Osteocyte (in vitro differentiated cells): Measurements from ENCODE around the gene SLC22A14. TPM values are rescaled to one million over a fixed set of nuclear protein-coding genes. Genes with fewer than 3 reads are reported as not detected.

Experiments used
- DNase-seq: peaks from one replicate; pipeline ENCODE4 v3.0.0; 2021; ENCODE audit warnings: mixed read lengths; ENCODE audit not compliant: unreplicated experiment; ENCODE audit errors: extremely low spot score
- H3K27ac Mint-ChIP-seq: one replicate; pipeline ENCODE4 v1.8.0; 2021; ENCODE audit warnings: mild to moderate bottlenecking, mixed read lengths; ENCODE audit not compliant: unreplicated experiment
- H3K27me3 Mint-ChIP-seq: one replicate; pipeline ENCODE4 v1.8.0; 2021; ENCODE audit warnings: mixed read lengths; ENCODE audit not compliant: unreplicated experiment
- H3K36me3 Mint-ChIP-seq: one replicate; pipeline ENCODE4 v1.8.0; 2021; ENCODE audit warnings: mixed read lengths; ENCODE audit not compliant: unreplicated experiment
- H3K4me1 Mint-ChIP-seq: one replicate; pipeline ENCODE4 v1.8.0; 2021; ENCODE audit warnings: mixed read lengths; ENCODE audit not compliant: unreplicated experiment
- H3K4me3 Mint-ChIP-seq: one replicate; pipeline ENCODE4 v1.8.0; 2021; ENCODE audit warnings: mild to moderate bottlenecking, moderate library complexity, mixed read lengths; ENCODE audit not compliant: unreplicated experiment
- H3K9me3 Mint-ChIP-seq: one replicate; pipeline ENCODE4 v1.8.0; 2021; ENCODE audit warnings: mixed read lengths; ENCODE audit not compliant: unreplicated experiment
- CTCF ChIP-seq: fragments of 200-600 bp; sonication (generic); IDR thresholded peaks from 2 replicates; pipeline ENCODE4 v1.5.0; 2021; ENCODE audit warnings: antibody characterized with exemption, mild to moderate bottlenecking, moderate library complexity
- total RNA-seq: library from RNA; stranded (reverse); gene quantifications from 2 replicates; pipeline ENCODE4 v1.2.1, GENCODE V29; 2021

SLC22A14 gene
- total RNA-seq, 1 donor from 2014 or later: 0.30 TPM

GRCh38 chr3:38254872-38255271 is 27.2 kb upstream of the SLC22A14 start:
- DNase-seq: no peak
- no peak for TF ChIP-seq CTCF
- no peaks in the 10 kb centered on the region for H3K9me3 Mint-ChIP-seq
- no peak overlapping the region for H3K27ac Mint-ChIP-seq
- peaks cover 21% of the 10 kb centered on the region for H3K4me1 Mint-ChIP-seq
- peaks cover 52% of the 10 kb centered on the region for H3K36me3 Mint-ChIP-seq
- H3K27me3 Mint-ChIP-seq: no peaks in the 10 kb centered on the region
- H3K4me3 Mint-ChIP-seq: no peak overlapping the region

DNA sequence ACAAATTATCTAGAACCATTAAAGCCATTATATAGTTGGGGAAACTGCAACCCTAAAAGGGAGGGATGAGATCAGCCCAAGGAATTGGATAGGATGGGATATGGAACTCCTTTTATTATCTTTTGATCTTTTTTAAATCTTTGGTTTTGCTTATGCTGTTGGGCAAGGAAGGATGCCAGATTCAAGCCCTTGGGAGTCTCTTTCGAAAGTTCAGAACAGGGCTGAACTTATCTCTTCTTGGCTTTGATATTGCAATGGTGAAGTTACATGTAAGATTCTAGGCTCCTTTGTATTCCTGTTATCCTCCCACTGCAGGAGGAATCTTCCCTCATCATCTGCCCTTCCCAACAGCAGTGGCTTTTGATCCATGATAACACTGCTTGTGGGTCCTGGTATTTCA is 26.5 kb upstream of the SLC22A14 start:
- Mint-ChIP-seq H3K4me1 (peaks cover 21% of the 10 kb centered on the region), H3K36me3 (peaks cover 49% of the 10 kb centered on the region), H3K27ac (no peak overlapping the region), H3K4me3 (no peak overlapping the region), H3K9me3 (no peaks in the 10 kb centered on the region), H3K27me3 (no peaks in the 10 kb centered on the region)
- DNase-seq: no peak
- TF ChIP-seq CTCF: no peak

GRCh38 chr3:38257583-38257982 is 24.5 kb upstream of the SLC22A14 start:
- DNase-seq: no peak
- Mint-ChIP-seq H3K4me3 (no peak overlapping the region), H3K36me3 (peaks cover 39% of the 10 kb centered on the region), H3K9me3 (no peaks in the 10 kb centered on the region), H3K27ac (no peak overlapping the region), H3K27me3 (no peaks in the 10 kb centered on the region), H3K4me1 (peaks cover 20% of the 10 kb centered on the region)
- no peak for TF ChIP-seq CTCF

DNA sequence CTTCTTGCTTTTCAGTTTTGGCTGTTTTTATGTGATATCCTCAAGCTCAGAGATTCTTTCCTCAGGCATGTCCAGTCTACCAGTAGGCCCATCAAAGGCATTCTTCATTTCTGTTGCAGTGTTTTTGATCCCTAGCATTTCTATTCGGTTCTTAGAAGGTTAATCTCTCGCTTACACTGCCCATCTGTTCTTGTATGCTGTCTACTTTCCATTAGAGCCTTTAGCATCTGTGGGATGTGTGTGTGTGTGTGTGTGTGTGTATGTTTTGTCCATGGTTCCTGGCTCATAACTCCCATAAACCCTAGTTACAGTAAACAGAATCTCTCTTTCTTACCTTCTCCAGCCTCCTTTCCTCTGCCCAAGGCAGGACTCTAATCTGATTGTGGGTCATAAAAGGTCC is 21.6 kb upstream of the SLC22A14 start:
- H3K4me3 Mint-ChIP-seq: no peak overlapping the region
- H3K27ac Mint-ChIP-seq: no peak overlapping the region
- no peaks in the 10 kb centered on the region for H3K27me3 Mint-ChIP-seq
- no peak for DNase-seq
- no peaks in the 10 kb centered on the region for H3K9me3 Mint-ChIP-seq
- H3K4me1 Mint-ChIP-seq: peaks cover 12% of the 10 kb centered on the region
- H3K36me3 Mint-ChIP-seq: peaks cover 16% of the 10 kb centered on the region
- TF ChIP-seq CTCF: no peak

DNA sequence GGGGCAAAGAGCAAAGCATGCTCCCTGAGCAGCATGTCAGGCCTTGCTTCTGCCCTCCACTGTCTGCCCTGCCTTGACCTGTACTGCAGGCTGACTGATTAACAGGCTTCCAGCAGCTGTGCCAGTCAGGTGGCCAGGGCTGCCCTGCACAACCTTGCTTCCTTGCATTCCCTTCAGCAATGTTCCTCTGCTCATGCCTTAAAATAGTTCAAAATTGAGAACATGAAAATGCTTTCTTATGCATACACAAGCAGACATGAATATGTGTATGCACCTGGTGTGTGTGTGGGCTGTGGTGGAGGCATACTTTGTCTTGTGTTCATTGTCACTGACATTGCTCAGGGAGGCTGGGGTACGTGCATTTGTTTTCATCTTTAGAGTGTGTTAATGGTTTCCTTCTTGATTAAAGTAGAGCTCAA is 17.7 kb upstream of the SLC22A14 start:
- Mint-ChIP-seq H3K27me3 (no peaks in the 10 kb centered on the region), H3K9me3 (no peaks in the 10 kb centered on the region), H3K4me1 (peaks cover 16% of the 10 kb centered on the region), H3K27ac (no peak overlapping the region), H3K4me3 (no peak overlapping the region), H3K36me3 (peaks cover 15% of the 10 kb centered on the region)
- no peak for DNase-seq
- no peak for TF ChIP-seq CTCF
